NCI-H1092 (cell line): ENCODE data around the gene HMG20A.

Experiments used
- DNase-seq: peaks from one replicate; lab custom pipeline; 2025; lab: John Stamatoyannopoulos, UW

Gene HMG20A

DNA sequence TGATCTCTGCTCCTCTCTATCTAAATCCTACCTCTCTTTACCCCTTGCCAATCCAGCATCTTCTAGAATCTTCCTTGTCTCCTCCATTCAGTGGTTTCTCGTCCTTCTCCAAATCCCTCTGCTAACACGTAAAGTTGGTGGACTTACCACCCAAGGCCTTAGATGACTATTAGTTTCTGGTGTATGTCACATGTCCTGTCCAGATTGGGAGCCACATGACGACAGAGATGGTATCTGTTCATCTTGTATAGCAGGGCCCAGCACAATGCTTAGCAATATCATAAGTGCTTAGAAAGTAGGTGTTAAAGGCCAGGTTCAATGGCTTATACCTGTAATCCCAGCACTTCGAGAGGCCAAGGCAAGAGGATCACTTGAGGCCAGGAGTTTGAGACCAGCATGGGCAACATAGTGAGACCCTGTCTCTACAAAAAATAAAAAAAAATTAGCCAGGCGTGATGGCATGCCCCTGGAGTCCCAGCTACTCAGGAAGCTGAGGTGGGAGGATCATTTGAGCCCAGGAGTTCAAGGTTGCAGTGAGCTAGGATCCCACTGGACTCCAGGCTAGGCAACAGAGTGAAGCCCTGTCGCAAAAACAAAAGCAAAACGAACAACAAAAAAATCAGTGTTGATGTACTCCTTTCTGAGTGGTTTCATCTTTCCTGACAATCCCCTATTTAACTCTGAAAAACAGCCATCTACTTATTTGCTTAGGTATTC, 81.8 kb downstream of the HMG20A start:
- DNase-seq, result no peak

- DNase-seq, result no peak
Observed at GRCh38 chr15:77503240-77503639, 82.6 kb downstream of the HMG20A start.

DNA sequence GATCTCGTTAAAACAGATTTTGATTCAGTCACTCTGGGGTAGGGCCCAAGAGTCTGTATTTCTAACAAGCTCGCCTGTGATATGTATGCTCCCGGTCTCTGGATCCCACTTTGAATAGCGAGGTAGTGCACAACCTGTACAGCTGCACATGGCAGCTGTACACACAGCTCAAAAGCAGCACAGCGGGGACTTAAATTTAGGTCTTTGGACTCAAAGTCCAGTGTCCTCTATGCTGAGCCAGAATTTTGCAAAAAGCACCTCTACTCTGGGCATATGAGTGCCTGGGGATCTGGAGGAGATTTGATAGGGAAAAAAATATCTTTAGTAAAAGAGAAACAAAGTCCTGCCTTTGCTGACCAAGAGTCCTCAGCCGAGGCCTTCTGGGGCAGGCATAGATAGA, 83.1 kb downstream of the HMG20A start:
- no peak for DNase-seq

- peak; percentile 80 for DNase-seq
Observed at GRCh38 chr15:77504306-77504705, 83.6 kb downstream of the HMG20A start.

- DNase-seq, result no peak
Observed at GRCh38 chr15:77504871-77505270, 84.2 kb downstream of the HMG20A start.

DNA sequence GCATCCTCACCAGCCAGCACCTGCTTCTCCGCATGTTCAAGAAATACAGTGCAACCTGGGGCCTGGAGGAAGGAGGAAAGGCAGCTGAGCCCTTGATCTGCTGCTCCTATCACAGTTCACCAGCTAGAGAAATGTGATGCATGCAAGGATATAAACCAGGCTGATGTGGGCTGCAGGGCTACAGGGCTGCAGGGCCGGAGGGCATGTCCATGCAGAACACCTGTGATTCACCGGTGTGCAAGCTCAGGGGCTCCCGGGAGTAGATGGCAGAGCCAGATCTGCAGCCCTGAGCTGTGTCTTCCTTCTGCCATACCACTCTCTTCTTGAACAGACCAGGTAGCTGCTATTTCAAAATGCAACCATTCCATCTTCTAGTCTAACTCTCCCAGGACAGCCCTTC, 84.9 kb downstream of the HMG20A start:
- no peak for DNase-seq

DNA sequence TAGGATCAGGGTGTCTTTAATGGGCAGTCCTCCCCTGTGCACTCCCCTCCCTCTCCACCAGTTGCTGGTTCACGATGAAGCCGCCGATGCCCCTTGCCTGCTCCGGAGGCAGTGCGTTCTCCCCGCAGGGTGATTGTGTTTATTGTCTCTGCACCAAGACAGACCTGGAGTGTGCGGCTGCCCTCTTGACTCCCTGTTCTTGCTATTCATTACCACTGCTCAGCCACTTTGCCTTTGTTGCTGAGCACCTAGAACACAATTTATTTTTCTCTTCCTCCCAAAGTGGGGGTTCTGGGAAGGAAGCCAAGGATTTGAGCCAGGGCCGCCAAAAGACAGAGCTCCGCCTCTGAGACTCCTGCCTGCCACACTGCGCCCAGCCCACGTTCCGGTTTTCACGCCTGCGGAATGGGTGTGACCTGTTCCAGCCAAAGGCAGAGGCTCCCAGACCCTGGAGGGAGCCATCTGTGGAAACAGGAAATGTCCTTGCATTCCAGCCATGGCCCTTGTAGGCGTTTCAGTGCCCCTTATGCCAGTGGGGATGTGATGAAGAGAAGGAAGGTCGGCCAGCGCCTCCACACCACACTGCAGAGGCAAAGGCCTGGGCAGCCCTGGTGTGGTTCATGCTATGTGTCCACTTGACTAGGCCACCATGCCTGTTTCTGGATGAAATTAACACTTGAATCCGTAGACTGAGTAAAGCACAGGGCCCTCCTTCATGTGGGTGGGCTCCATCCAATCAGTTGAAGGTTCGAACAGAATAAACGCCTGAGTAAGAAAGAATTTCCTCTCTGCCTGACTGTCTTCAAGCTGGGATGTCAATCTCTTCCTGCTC, 85.8 kb downstream of the HMG20A start:
- peak; percentile 60 for DNase-seq

GRCh38 chr15:77507143-77507897, 86.6 kb downstream of the HMG20A start:
- DNase-seq, result no peak

GRCh38 chr15:77507911-77508310, 87.2 kb downstream of the HMG20A start:
- DNase-seq, result no peak

DNA sequence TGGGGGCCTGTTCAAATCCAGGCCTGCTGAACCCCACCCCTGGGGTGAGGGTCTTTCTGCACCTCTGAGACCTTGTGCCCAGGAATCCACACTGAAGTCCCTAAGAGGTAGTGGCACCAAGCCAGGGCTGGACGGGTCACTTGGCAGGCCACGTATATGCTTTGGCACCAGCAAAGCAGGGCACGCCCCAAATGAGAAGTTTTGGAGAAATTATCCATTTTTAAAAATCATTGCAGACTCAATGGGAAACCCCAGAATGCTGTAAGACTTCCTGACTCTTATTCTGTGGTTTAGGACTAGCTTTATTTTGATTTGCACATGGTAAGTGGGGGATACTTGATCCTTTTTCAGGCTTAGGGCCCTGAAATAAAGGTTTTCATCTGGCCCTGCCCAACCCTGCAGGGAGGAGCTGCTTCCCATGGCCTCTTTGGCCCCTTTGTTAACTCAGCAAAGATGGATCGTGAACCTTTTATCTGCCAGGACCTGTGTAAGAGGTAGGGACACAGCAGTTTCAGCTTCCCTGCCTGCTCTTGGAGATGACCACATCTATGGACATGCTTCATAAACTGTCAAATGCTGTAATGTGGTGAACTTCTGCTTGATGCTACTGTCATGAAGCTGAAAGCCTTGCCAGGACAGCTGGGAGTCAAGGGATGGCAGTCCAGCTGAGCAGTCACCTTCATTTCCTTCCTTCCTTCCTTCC, 88.0 kb downstream of the HMG20A start:
- no peak for DNase-seq

DNA sequence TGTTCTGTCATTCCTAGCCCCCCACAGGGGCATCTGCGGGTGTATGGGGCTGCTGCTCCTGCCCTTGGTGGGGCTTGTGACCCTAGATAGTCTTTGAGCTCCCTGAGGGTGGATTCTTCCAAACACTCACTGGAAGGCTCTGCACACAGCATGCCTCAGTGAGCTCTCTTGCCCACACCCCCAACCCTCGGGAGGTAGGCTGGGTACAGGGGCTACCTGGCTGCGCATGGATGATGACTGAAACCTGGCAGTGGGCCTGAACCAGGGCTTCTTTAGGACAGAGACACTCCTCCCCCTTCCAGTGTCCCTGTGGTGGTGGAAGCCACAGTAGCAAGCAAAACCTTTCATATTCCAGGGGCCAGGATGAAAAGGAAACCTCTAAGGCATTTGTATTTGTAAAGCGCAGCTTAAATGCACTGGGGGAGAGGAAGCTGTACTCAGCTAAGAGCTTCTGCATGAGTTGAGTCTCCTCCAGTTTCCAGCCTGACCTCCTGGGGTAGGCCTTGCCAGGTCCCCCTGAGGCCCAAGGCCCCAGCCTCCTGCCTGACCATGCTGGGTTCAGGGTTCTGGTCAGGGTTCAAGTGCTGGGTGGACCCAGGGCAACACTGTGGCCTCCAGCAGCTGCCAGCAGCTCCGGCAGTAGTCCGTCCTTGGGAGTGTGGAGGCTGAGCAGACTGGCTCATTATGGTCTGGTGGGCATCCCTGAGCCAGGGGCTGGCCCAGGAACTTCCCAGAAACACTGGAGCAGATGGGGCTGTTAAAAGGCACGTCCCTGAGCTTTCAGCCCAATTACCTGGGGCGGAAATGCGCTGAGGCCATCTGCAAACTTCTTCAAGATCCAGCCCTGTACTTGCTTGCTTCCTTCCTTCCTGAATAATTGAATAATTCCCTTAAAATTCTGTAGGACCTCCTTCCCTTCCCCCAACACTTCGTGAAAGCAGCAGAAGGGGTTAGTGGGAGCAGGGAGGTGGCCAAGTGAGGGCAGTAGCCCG, 89.7 kb downstream of the HMG20A start:
- DNase-seq, result no peak

DNA sequence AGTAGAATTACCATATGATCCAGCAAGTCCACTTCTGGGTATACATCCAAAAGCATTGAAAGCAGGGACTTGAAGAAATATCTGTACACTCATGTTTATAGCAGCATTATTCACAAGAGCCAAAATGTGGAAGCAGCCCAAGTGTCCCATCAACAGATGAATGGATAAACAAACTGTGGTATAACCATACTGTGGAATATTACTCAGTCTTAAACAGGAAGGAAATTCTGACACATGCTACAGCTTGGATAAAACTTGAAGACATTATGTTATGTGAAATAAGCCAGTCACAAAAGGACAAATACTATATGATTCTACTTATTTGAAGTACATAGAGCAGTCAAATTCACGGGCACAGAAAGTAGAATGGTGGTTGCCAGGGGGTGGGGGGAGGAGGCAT, 91.2 kb downstream of the HMG20A start:
- no peak for DNase-seq

GRCh38 chr15:77513226-77513625, 92.5 kb downstream of the HMG20A start:
- DNase-seq, result no peak

DNA sequence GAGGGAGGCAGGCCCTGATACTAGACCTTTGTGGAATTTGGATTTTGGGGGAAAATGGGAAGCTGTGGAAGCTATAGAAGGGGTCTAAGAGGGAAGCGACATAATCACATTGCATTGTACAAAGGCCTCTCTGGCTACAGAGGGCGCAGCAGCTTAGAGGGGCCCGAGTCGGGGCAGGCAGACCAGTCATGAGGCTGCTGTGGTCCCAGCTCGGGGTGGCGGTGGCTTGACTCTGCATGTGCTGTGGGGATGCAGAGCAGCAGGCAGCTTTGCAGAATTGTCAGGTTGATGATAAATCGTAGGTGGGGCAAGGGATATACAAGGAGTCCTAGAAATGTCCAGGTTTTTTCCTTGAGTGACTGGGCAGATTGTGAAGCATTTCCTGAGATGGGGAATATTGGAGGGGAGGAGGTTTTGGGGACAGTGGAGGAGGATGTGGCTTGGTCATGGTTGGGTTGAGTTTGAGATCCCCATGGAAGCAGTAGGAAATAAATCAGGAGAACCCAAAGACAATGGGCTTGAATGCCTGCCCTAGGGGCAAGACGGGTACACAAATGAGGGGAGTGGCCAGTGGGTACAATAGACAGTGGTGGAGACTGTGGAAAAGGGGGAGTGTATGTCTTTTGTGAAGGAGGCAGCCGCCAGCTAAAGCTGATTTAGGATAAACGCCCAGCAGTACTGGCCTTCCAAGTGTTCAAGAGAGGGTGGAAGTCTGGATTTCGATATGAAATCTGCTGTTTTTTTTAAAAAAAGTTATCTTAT, 94.1 kb downstream of the HMG20A start:
- no peak for DNase-seq

DNA sequence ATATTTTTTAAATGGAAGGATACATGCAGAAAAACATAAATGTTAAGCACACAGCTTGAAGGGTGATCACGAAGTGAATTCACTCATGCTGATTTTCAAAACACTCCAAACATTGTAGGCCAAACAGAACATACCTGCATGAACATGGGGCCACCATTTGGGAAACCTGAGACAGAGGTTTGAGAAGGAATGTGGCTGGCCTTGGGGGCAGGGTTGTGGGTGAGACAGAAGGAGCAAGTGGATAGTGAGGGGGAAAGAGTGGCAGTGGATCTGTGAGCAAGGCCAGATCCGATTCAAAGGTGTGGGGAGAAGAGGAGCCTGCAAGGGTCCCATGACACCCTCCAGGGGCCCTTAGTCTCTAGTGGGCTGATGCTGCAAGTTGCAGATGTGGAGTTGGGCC, 94.9 kb downstream of the HMG20A start:
- DNase-seq, result no peak

DNA sequence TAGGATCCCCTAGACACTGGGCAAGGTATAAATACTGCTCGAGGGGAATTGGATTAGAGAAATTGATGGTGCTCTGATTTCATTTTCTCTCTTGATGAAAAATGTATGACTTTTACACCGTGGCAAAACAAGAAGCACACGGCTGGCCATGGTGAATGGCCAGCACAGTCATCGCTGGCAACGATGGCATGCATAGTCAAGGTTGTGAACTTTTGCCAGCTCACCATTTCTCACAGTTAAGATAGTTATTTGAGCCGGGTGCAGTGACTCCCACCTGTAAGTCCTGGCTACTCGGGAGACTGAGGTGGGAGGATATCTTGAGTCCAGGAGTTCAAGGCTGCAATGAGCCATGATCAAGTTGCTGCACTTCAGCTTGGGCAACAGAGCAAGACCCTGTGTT, 95.4 kb downstream of the HMG20A start:
- DNase-seq, result no peak

DNA sequence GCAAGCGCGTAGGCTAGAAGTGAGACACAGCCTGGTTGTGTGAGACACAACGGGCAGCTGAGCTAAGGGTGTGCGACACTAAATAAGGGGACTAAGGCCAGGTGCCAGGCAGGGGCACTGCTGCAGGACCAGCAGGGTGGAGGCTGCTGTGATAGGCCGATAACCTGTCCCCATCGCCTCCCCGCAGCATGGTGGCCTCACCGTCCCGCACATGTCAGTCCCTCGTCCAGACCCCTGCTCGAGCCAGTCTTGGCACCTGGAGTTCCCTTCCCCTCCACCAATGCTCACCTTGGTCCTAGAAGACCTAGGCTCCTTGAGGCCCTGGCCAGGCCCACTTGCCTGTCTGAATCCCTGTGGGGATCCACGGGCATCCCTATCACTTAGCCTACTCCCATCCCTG, 96.1 kb downstream of the HMG20A start:
- no peak for DNase-seq

GRCh38 chr15:77517579-77517978, 96.9 kb downstream of the HMG20A start:
- no peak for DNase-seq

- DNase-seq, result no peak
Observed at GRCh38 chr15:77518458-77518857, 97.8 kb downstream of the HMG20A start.

DNA sequence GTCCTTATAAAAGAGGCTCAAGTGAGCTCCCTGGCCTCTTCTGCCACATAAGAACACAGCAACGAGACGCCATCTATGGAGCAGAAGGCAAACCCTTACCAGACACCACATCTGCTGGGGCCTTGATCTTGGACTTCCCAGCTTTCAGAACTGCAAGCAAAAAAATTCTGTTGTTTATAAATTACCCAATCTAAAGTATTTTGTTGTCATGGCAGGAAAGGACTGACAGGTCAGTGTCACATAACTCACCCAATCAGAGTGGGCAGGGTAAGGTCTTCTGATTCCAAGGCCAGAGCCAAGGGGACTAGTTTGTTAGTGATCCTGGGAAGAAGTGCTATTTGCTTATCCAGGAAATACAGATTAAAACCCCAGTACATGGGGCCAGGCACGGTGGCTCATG, 98.9 kb downstream of the HMG20A start:
- no peak for DNase-seq
